SK-N-SH (cell line): ENCODE data around the gene SIRPD. TPM values are rescaled to one million over a fixed set of nuclear protein-coding genes. Genes with fewer than 3 reads are reported as not detected.
A peak's percentile ranks its signal among the peaks of the same experiment; 100 is the strongest.

Experiments
- CTCF ChIA-PET: fragments of 300-600, 350-600 bp; formaldehyde crosslinking; extraction: SDS; loops from one replicate; lab custom pipeline; 2021; lab: Yijun Ruan, JAX
- POLR2A ChIA-PET: fragments of 350-600 bp; sonication (Branson Sonifier 250); formaldehyde crosslinking; extraction: SDS; loops from one replicate; lab custom pipeline; 2020; ENCODE audit warnings: antibody characterized with exemption, inconsistent platforms; lab: Yijun Ruan, JAX
- DNase-seq: peaks from one replicate; pipeline ENCODE4 v3.0.0; 2012
- H2AFZ ChIP-seq: fragments of 200-600 bp; sonication (generic); 2 replicates; pipeline ENCODE4 v1.8.1; 2016; ENCODE audit warnings: antibody characterized with exemption, mild to moderate bottlenecking, low read depth
- H3F3A ChIP-seq: fragments of 200-600 bp; sonication (generic); replicated peaks from 2 replicates; pipeline ENCODE3; 2016; ENCODE audit warnings: antibody characterized with exemption, mild to moderate bottlenecking; ENCODE audit not compliant: insufficient read depth
- H3K27ac ChIP-seq, 2 experiments: fragments of 200-500 bp in 1 of 2; fragments of 200-600 bp in 1 of 2; sonication (Bioruptor generic) in 1 of 2; sonication (generic), shearing (Covaris generic) in 1 of 2; 2 replicates each; pipeline versions ENCODE4 v1.5.1 to v1.6.1; 2014 to 2016; ENCODE audit warnings: low read depth in 2 of 2, inconsistent platforms in 1 of 2, low read length in 1 of 2, mild to moderate bottlenecking in 1 of 2, mixed read lengths in 1 of 2
- H3K27me3 ChIP-seq: fragments of 200-600 bp; sonication (generic), shearing (Covaris generic); 2 replicates; pipeline ENCODE4 v1.6.1; 2016; ENCODE audit warnings: mixed run types; ENCODE audit not compliant: insufficient read depth
- H3K36me3 ChIP-seq, 2 experiments: fragments of 200-500 bp in 1 of 2; fragments of 200-600 bp in 1 of 2; sonication (Bioruptor generic) in 1 of 2; sonication (generic) in 1 of 2; replicated peaks in 1 of 2; 2 replicates each; pipeline versions ENCODE3 to v1.5.1; 2014 to 2016; ENCODE audit warnings: low read length in 1 of 2, mild to moderate bottlenecking in 1 of 2; ENCODE audit not compliant: insufficient read depth in 2 of 2, control insufficient read depth in 1 of 2
- H3K4me1 ChIP-seq, 2 experiments: fragments of 200-500 bp in 1 of 2; fragments of 200-600 bp in 1 of 2; sonication (Bioruptor generic) in 1 of 2; sonication (generic), shearing (Covaris generic) in 1 of 2; 2 replicates each; pipeline versions ENCODE4 v1.5.1 to v1.6.1; 2014 to 2016; ENCODE audit warnings: low read depth in 1 of 2, low read length in 1 of 2, mixed run types in 1 of 2; ENCODE audit not compliant: insufficient read depth in 2 of 2, control insufficient read depth in 1 of 2
- H3K4me2 ChIP-seq: fragments of 200-600 bp; sonication (generic), shearing (Covaris generic); 2 replicates; pipeline ENCODE4 v1.6.1; 2017; ENCODE audit warnings: mixed run types
- H3K4me3 ChIP-seq, 2 experiments: fragments of 200-500 bp in 1 of 2; fragments of 200-600 bp in 1 of 2; sonication (Bioruptor generic) in 1 of 2; sonication (generic), shearing (Covaris generic) in 1 of 2; 2 replicates each; pipeline versions ENCODE4 v1.5.1 to v1.8.1; 2014 to 2016; ENCODE audit warnings: low read depth in 2 of 2, inconsistent platforms in 1 of 2, low read length in 1 of 2, mild to moderate bottlenecking in 1 of 2, mixed read lengths in 1 of 2, moderate library complexity in 1 of 2
- H3K79me2 ChIP-seq: fragments of 200-600 bp; sonication (generic); 2 replicates; pipeline ENCODE4 v1.8.1; 2017; ENCODE audit warnings: mild to moderate bottlenecking; ENCODE audit not compliant: insufficient read depth
- H3K9ac ChIP-seq: fragments of 200-600 bp; sonication (generic); 2 replicates; pipeline ENCODE4 v1.6.1; 2017; ENCODE audit warnings: mixed run types
- H3K9me2 ChIP-seq: fragments of 200-600 bp; sonication (generic); 2 replicates; pipeline ENCODE4 v1.6.1; 2017; ENCODE audit warnings: mixed run types
- H3K9me3 ChIP-seq: fragments of 200-600 bp; sonication (generic); 2 replicates; pipeline ENCODE4 v1.6.1; 2017; ENCODE audit warnings: mixed run types, mild to moderate bottlenecking, moderate library complexity
- H4K20me1 ChIP-seq: fragments of 200-600 bp; sonication (generic); 2 replicates; pipeline ENCODE4 v1.6.1; 2017; ENCODE audit warnings: mild to moderate bottlenecking, mixed run types; ENCODE audit not compliant: insufficient read depth
- CHD2 ChIP-seq: fragments of 150-350 bp; IDR thresholded peaks from 2 replicates; pipeline ENCODE4 v1.6.1; 2018; ENCODE audit warnings: low read length; ENCODE audit not compliant: partially characterized antibody
- EP300 ChIP-seq, 2 experiments: IDR thresholded peaks; 2 replicates each; pipeline versions ENCODE4 v1.4.0 to v1.6.1; 2012; ENCODE audit warnings: borderline replicate concordance in 1 of 2, low read depth in 1 of 2, low read length in 1 of 2
- MXI1 ChIP-seq: IDR thresholded peaks from 2 replicates; pipeline ENCODE4 v1.6.1; 2012; ENCODE audit warnings: mild to moderate bottlenecking, low read depth, low read length, improper control_type of control experiment
- POLR2AphosphoS5 ChIP-seq: IDR thresholded peaks from 2 replicates; pipeline ENCODE4 v1.6.1; 2012; ENCODE audit warnings: low read depth, low read length
- RFX5 ChIP-seq: IDR thresholded peaks from 2 replicates; pipeline ENCODE4 v1.6.1; 2012; ENCODE audit warnings: mild to moderate bottlenecking, improper control_type of control experiment, low read length
- RXRA ChIP-seq: IDR thresholded peaks from 2 replicates; pipeline ENCODE4 v1.4.0; 2012; ENCODE audit warnings: low read depth, mild to moderate bottlenecking, borderline replicate concordance
- TAF1 ChIP-seq: IDR thresholded peaks from 2 replicates; pipeline ENCODE4 v1.6.1; 2012; ENCODE audit warnings: low read depth, mild to moderate bottlenecking, low read length, moderate library complexity, borderline replicate concordance
- YY1 ChIP-seq: IDR thresholded peaks from 2 replicates; pipeline ENCODE4 v1.4.0; 2012; ENCODE audit warnings: low read depth, mild to moderate bottlenecking
- WGBS: methylation state at CpG from one replicate; pipeline ENCODE4 v1.1.6; 2017; ENCODE audit warnings: low lambda C conversion rate; 5-methylcytosine and 5-hydroxymethylcytosine counted together
- polyA plus RNA-seq, 3 experiments: library from polyadenylated mRNA; depleted of rRNA; stranded (reverse); fragments of >200 nt; gene quantifications; 2 replicates each; pipeline ENCODE4 v1.2.3, GENCODE V29; 2012
- TF ChIP-seq, protein P1 (sequence below): IDR thresholded peaks from 2 replicates; pipeline ENCODE4 v1.6.1; 2012; ENCODE audit warnings: mild to moderate bottlenecking, low read depth, low read length, moderate library complexity
- TF ChIP-seq, protein P2 (sequence below): fragments of 200-600 bp; sonication (generic); IDR thresholded peaks from 2 replicates; pipeline ENCODE4 v1.6.1; 2017; ENCODE audit warnings: antibody characterized with exemption, mild to moderate bottlenecking, moderate library complexity
- TF ChIP-seq, protein P3 (sequence below): IDR thresholded peaks from 2 replicates; pipeline ENCODE4 v1.4.0; 2012; ENCODE audit warnings: low read depth, borderline replicate concordance

The SIRPD gene
- polyA plus RNA-seq, 1 of the 3 experiments (the other 2 are of a cell fraction): not detected

GRCh38 chr20:1595333-1595732, 37.8 kb upstream of the SIRPD start (continued):
- TF ChIP-seq, protein P1, sequence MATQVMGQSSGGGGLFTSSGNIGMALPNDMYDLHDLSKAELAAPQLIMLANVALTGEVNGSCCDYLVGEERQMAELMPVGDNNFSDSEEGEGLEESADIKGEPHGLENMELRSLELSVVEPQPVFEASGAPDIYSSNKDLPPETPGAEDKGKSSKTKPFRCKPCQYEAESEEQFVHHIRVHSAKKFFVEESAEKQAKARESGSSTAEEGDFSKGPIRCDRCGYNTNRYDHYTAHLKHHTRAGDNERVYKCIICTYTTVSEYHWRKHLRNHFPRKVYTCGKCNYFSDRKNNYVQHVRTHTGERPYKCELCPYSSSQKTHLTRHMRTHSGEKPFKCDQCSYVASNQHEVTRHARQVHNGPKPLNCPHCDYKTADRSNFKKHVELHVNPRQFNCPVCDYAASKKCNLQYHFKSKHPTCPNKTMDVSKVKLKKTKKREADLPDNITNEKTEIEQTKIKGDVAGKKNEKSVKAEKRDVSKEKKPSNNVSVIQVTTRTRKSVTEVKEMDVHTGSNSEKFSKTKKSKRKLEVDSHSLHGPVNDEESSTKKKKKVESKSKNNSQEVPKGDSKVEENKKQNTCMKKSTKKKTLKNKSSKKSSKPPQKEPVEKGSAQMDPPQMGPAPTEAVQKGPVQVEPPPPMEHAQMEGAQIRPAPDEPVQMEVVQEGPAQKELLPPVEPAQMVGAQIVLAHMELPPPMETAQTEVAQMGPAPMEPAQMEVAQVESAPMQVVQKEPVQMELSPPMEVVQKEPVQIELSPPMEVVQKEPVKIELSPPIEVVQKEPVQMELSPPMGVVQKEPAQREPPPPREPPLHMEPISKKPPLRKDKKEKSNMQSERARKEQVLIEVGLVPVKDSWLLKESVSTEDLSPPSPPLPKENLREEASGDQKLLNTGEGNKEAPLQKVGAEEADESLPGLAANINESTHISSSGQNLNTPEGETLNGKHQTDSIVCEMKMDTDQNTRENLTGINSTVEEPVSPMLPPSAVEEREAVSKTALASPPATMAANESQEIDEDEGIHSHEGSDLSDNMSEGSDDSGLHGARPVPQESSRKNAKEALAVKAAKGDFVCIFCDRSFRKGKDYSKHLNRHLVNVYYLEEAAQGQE: no peak
- no peak for TF ChIP-seq YY1
- TF ChIP-seq MXI1: no peak

- H3K4me3 ChIP-seq: no peak overlapping the region
- H3K4me2 ChIP-seq: no peak overlapping the region
- H2AFZ ChIP-seq: no peak overlapping the region
- no peak overlapping the region for H3K9ac ChIP-seq
- no peaks in the 10 kb centered on the region for H3K27me3 ChIP-seq
- ChIA-PET CTCF (interaction anchor here (1.0 to 1.7 kb wide), 2 partner anchors 10 to 188 kb away, joined by 3 to 4 read pairs; no protein-coding TSS in a partner anchor), POLR2A (no interaction called here)
- peak; percentile 4 for DNase-seq
- TF ChIP-seq CHD2: no peak
- TF ChIP-seq, protein P2, sequence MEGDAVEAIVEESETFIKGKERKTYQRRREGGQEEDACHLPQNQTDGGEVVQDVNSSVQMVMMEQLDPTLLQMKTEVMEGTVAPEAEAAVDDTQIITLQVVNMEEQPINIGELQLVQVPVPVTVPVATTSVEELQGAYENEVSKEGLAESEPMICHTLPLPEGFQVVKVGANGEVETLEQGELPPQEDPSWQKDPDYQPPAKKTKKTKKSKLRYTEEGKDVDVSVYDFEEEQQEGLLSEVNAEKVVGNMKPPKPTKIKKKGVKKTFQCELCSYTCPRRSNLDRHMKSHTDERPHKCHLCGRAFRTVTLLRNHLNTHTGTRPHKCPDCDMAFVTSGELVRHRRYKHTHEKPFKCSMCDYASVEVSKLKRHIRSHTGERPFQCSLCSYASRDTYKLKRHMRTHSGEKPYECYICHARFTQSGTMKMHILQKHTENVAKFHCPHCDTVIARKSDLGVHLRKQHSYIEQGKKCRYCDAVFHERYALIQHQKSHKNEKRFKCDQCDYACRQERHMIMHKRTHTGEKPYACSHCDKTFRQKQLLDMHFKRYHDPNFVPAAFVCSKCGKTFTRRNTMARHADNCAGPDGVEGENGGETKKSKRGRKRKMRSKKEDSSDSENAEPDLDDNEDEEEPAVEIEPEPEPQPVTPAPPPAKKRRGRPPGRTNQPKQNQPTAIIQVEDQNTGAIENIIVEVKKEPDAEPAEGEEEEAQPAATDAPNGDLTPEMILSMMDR: peak; percentile 36
- WGBS: 34% methylated on average over 6 of the region's 9 CpGs
- no peak overlapping the region for H3K27ac ChIP-seq
- H3F3A ChIP-seq: no peaks in the 10 kb centered on the region
- no peaks in the 10 kb centered on the region for H3K4me1 ChIP-seq
- no peaks in the 10 kb centered on the region for H3K9me2 ChIP-seq
- no peaks in the 10 kb centered on the region for H3K9me3 ChIP-seq
- no peaks in the 10 kb centered on the region for H4K20me1 ChIP-seq
- H3K79me2 ChIP-seq: no peaks in the 10 kb centered on the region
- no peaks in the 10 kb centered on the region for H3K36me3 ChIP-seq
Measured at GRCh38 chr20:1588533-1589460, 31.3 kb upstream of the SIRPD start.

- no peaks in the 10 kb centered on the region for H3K36me3 ChIP-seq
- no peaks in the 10 kb centered on the region for H3K27me3 ChIP-seq
- 30% methylated on average over 2 of the region's 3 CpGs for WGBS
- no peaks in the 10 kb centered on the region for H3K79me2 ChIP-seq
- H3K9me3 ChIP-seq: no peaks in the 10 kb centered on the region
- H2AFZ ChIP-seq: no peak overlapping the region
- H3K27ac ChIP-seq: no peak overlapping the region
- no peaks in the 10 kb centered on the region for H4K20me1 ChIP-seq
- no peak for DNase-seq
- no peak overlapping the region for H3K4me3 ChIP-seq
- no peaks in the 10 kb centered on the region for H3K9me2 ChIP-seq
- no peaks in the 10 kb centered on the region for H3F3A ChIP-seq
- H3K4me2 ChIP-seq: no peak overlapping the region
- POLR2A ChIA-PET: no interaction called here
- CTCF ChIA-PET: no interaction called here
- no peaks in the 10 kb centered on the region for H3K4me1 ChIP-seq
- H3K9ac ChIP-seq: no peak overlapping the region
- TF ChIP-seq, protein P1: no peak
- TF ChIP-seq EP300 (IDR thresholded peaks at IDR 0.05; ENCODE audit: borderline replicate concordance in 1 of 2, low read depth in 1 of 2, low read length in 1 of 2) (no peak), POLR2AphosphoS5 (no peak), RFX5 (no peak), TAF1 (no peak), RXRA (no peak)
- TF ChIP-seq, protein P3, sequence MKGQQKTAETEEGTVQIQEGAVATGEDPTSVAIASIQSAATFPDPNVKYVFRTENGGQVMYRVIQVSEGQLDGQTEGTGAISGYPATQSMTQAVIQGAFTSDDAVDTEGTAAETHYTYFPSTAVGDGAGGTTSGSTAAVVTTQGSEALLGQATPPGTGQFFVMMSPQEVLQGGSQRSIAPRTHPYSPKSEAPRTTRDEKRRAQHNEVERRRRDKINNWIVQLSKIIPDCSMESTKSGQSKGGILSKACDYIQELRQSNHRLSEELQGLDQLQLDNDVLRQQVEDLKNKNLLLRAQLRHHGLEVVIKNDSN: no peak
Measured at GRCh38 chr20:1587781-1588532, 30.5 kb upstream of the SIRPD start.
